Stimulated activated CD8-positive, alpha-beta memory T cell treated with anti-CD3 and anti-CD28 coated beads, Interleukin-7, amount 100 ng/mL, for 48 hours (primary cell): ENCODE results near the gene SCAF1.

Experiments
- DNase-seq, 2 donors: peaks; one replicate each; pipeline ENCODE4 v3.0.0-alpha.2; 2020; ENCODE audit warnings: low read depth in 1 of 2; ENCODE audit errors: extremely low read depth in 1 of 2

Gene SCAF1

GRCh38 chr19:49645592-49645991 lies 3.6 kb downstream of the SCAF1 start:
- no peak for DNase-seq

- no peak for DNase-seq
Measured at GRCh38 chr19:49645995-49646394, 4.0 kb downstream of the SCAF1 start.

- no peak for DNase-seq
Measured at GRCh38 chr19:49646586-49646985, 4.6 kb downstream of the SCAF1 start.

GRCh38 chr19:49651029-49651819 lies 9.2 kb downstream of the SCAF1 start:
- no peak for DNase-seq

GRCh38 chr19:49651820-49652550 lies 10.0 kb downstream of the SCAF1 start:
- DNase-seq = no peak

- no peak for DNase-seq
Measured at GRCh38 chr19:49652551-49653465, 10.8 kb downstream of the SCAF1 start.

- DNase-seq = no peak
Measured at GRCh38 chr19:49653466-49653806, 11.4 kb downstream of the SCAF1 start.

- no peak for DNase-seq
Measured at GRCh38 chr19:49654581-49654980, 12.6 kb downstream of the SCAF1 start.

- no peak for DNase-seq
Measured at GRCh38 chr19:49655570-49656455, 13.8 kb downstream of the SCAF1 start.

GRCh38 chr19:49656456-49657109 lies 14.6 kb downstream of the SCAF1 start:
- DNase-seq = no peak

- no peak for DNase-seq
Measured at GRCh38 chr19:49657493-49658138, 15.6 kb downstream of the SCAF1 start.

GRCh38 chr19:49658139-49658517 lies 16.1 kb downstream of the SCAF1 start:
- DNase-seq = no peak

GRCh38 chr19:49658566-49659442 lies 16.8 kb downstream of the SCAF1 start:
- DNase-seq = no peak

- DNase-seq = no peak
Measured at GRCh38 chr19:49660338-49660961, 18.4 kb downstream of the SCAF1 start.

GRCh38 chr19:49662011-49662410 lies 20.0 kb downstream of the SCAF1 start:
- DNase-seq = no peak

GRCh38 chr19:49663224-49663623 lies 21.2 kb downstream of the SCAF1 start:
- DNase-seq = no peak

GRCh38 chr19:49664171-49665035 lies 22.4 kb downstream of the SCAF1 start:
- peak; percentile 75 to 84 for DNase-seq
